Astrocyte (in vitro differentiated cells and primary cell): ENCODE results near the gene ETV5. TPM values are rescaled to one million over a fixed set of nuclear protein-coding genes. Genes with fewer than 3 reads are reported as not detected.
A peak's percentile ranks its signal among the peaks of the same experiment; 100 is the strongest.

Source experiments
- DNase-seq: peaks from one replicate; pipeline ENCODE4 v3.0.0-alpha.2; 2010; ENCODE audit warnings: low read depth
- FAIRE-seq: peaks from 2 replicates; lab custom pipeline; 2011; peaks lifted over from hg19 to GRCh38; lab: Jason Lieb, UNC
- H2AFZ ChIP-seq: 2 replicates; pipeline ENCODE4 v1.6.0; 2012; ENCODE audit warnings: low read depth, low read length, inconsistent platforms
- H3K27ac ChIP-seq: 2 replicates; pipeline ENCODE4 v1.5.1; 2011; ENCODE audit warnings: low read depth, low read length, inconsistent platforms
- H3K27me3 ChIP-seq: 2 replicates; pipeline ENCODE4 v1.6.0; 2011; ENCODE audit warnings: low read length, inconsistent platforms; ENCODE audit not compliant: insufficient read depth
- H3K36me3 ChIP-seq: 2 replicates; pipeline ENCODE4 v1.5.1; 2011; ENCODE audit warnings: low read length, inconsistent platforms; ENCODE audit not compliant: insufficient read depth
- H3K4me1 ChIP-seq: 2 replicates; pipeline ENCODE4 v1.5.1; 2011; ENCODE audit warnings: low read length, inconsistent platforms; ENCODE audit not compliant: insufficient read depth
- H3K4me2 ChIP-seq: 2 replicates; pipeline ENCODE4 v1.6.0; 2012; ENCODE audit warnings: low read length, inconsistent platforms
- H3K4me3 ChIP-seq: 2 replicates; pipeline ENCODE4 v1.5.1; 2011; ENCODE audit warnings: low read depth, mild to moderate bottlenecking, low read length, inconsistent platforms; ENCODE audit not compliant: insufficient read depth
- H3K79me2 ChIP-seq: 2 replicates; pipeline ENCODE4 v1.6.0; 2012; ENCODE audit warnings: mild to moderate bottlenecking, low read length, inconsistent platforms; ENCODE audit not compliant: insufficient read depth
- H3K9ac ChIP-seq: 2 replicates; pipeline ENCODE4 v1.6.0; 2012; ENCODE audit warnings: mild to moderate bottlenecking, low read length, inconsistent platforms
- H3K9me3 ChIP-seq: 2 replicates; pipeline ENCODE4 v1.5.1; 2012; ENCODE audit warnings: low read depth, mild to moderate bottlenecking, low read length, inconsistent platforms; ENCODE audit not compliant: insufficient read depth
- H4K20me1 ChIP-seq: 2 replicates; pipeline ENCODE4 v1.6.0; 2012; ENCODE audit warnings: low read length, inconsistent platforms; ENCODE audit not compliant: insufficient read depth
- H3K27ac Mint-ChIP-seq: one replicate; pipeline ENCODE4 v1.8.0; 2021; ENCODE audit warnings: mild to moderate bottlenecking, mixed read lengths; ENCODE audit not compliant: unreplicated experiment
- H3K27me3 Mint-ChIP-seq: one replicate; pipeline ENCODE4 v1.8.0; 2021; ENCODE audit warnings: low read depth, mixed read lengths; ENCODE audit not compliant: unreplicated experiment
- H3K36me3 Mint-ChIP-seq: one replicate; pipeline ENCODE4 v1.8.0; 2021; ENCODE audit warnings: low read depth, mixed read lengths; ENCODE audit not compliant: unreplicated experiment
- H3K4me1 Mint-ChIP-seq: one replicate; pipeline ENCODE4 v1.8.0; 2021; ENCODE audit warnings: low read depth, mixed read lengths; ENCODE audit not compliant: unreplicated experiment
- H3K4me3 Mint-ChIP-seq: one replicate; pipeline ENCODE4 v1.8.0; 2021; ENCODE audit warnings: mild to moderate bottlenecking, moderate library complexity, mixed read lengths; ENCODE audit not compliant: unreplicated experiment
- H3K9me3 Mint-ChIP-seq: one replicate; pipeline ENCODE4 v1.8.0; 2021; ENCODE audit warnings: mild to moderate bottlenecking, mixed read lengths; ENCODE audit not compliant: unreplicated experiment
- CTCF ChIP-seq: IDR thresholded peaks from 2 replicates; pipeline ENCODE4 v1.5.1; 2011; ENCODE audit warnings: low read depth, mild to moderate bottlenecking, inconsistent platforms, low read length, moderate library complexity; ENCODE audit not compliant: insufficient read depth
- EZH2 ChIP-seq: IDR thresholded peaks from 2 replicates; pipeline ENCODE4 v1.6.1; 2012; ENCODE audit warnings: mild to moderate bottlenecking, low read length, inconsistent platforms; ENCODE audit not compliant: insufficient read depth
- total RNA-seq: library from RNA; stranded (reverse); gene quantifications from 2 replicates; pipeline ENCODE4 v1.2.1, GENCODE V29; 2021

Gene ETV5
- total RNA-seq, 1 donor from 2014 or later = 55.3 TPM

GRCh38 chr3:186004671-186005070, 104.2 kb downstream of the ETV5 start:
- FAIRE-seq (no peak), DNase-seq (no peak)
- Mint-ChIP-seq H3K4me1 (peaks cover 6% of the 10 kb centered on the region), H3K4me3 (no peak overlapping the region), H3K9me3 (no peaks in the 10 kb centered on the region), H3K27ac (no peak overlapping the region), H3K27me3 (peaks cover 4% of the 10 kb centered on the region), H3K36me3 (no peaks in the 10 kb centered on the region)
- no peaks in the 10 kb centered on the region for H3K4me1 ChIP-seq
- no peaks in the 10 kb centered on the region for H3K79me2 ChIP-seq
- no peak overlapping the region for H3K27ac ChIP-seq
- TF ChIP-seq CTCF (no peak), EZH2 (no peak)
- no peak overlapping the region for H3K4me3 ChIP-seq
- H2AFZ ChIP-seq = no peak overlapping the region
- no peaks in the 10 kb centered on the region for H4K20me1 ChIP-seq
- no peaks in the 10 kb centered on the region for H3K9me3 ChIP-seq
- no peaks in the 10 kb centered on the region for H3K27me3 ChIP-seq
- H3K36me3 ChIP-seq = no peaks in the 10 kb centered on the region
- no peak overlapping the region for H3K9ac ChIP-seq
- no peak overlapping the region for H3K4me2 ChIP-seq

- no peaks in the 10 kb centered on the region for H3K27me3 ChIP-seq
- TF ChIP-seq CTCF = no peak
- no peak for TF ChIP-seq EZH2
- H3K27me3 Mint-ChIP-seq = peaks cover 4% of the 10 kb centered on the region
- DNase-seq (no peak), FAIRE-seq (no peak)
- no peak overlapping the region for H2AFZ ChIP-seq
- no peaks in the 10 kb centered on the region for H3K4me1 ChIP-seq
- H3K9me3 Mint-ChIP-seq = no peaks in the 10 kb centered on the region
- no peaks in the 10 kb centered on the region for H3K36me3 Mint-ChIP-seq
- no peak overlapping the region for H3K4me3 ChIP-seq
- no peaks in the 10 kb centered on the region for H3K9me3 ChIP-seq
- H3K4me2 ChIP-seq = no peak overlapping the region
- H3K27ac ChIP-seq = no peak overlapping the region
- H3K4me3 Mint-ChIP-seq = no peak overlapping the region
- no peak overlapping the region for H3K9ac ChIP-seq
- no peak overlapping the region for H3K27ac Mint-ChIP-seq
- H4K20me1 ChIP-seq = no peaks in the 10 kb centered on the region
- H3K36me3 ChIP-seq = no peaks in the 10 kb centered on the region
- no peaks in the 10 kb centered on the region for H3K79me2 ChIP-seq
- peaks cover 6% of the 10 kb centered on the region for H3K4me1 Mint-ChIP-seq
Observed at GRCh38 chr3:186004209-186004608, 104.7 kb downstream of the ETV5 start.

DNA sequence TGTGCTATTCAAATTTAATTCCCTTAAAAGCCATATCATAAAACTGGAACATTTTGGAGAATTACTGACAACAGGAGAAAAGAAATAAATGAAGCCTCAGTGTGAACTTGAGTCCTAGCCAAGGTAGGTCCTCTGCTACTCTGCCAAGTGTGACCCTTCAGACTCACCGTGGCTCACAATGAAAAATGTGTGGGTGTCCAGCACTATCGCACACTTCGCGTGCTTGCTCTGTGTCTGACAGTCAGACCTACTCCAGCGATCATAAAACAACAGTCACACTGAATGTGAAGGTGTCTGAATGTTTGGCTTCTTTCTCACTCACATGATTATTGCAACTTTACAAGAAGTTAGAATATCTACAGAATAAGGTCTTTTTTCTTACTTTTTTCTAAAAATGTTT, 105.3 kb downstream of the ETV5 start:
- Histone ChIP-seq H2AFZ (no peak overlapping the region), H3K4me2 (peak overlapping the region; percentile 5), H3K9me3 (no peaks in the 10 kb centered on the region), H4K20me1 (no peaks in the 10 kb centered on the region), H3K27me3 (no peaks in the 10 kb centered on the region), H3K4me1 (no peaks in the 10 kb centered on the region), H3K4me3 (no peak overlapping the region), H3K9ac (no peak overlapping the region), H3K27ac (no peak overlapping the region), H3K79me2 (no peaks in the 10 kb centered on the region), H3K36me3 (no peaks in the 10 kb centered on the region)
- no peaks in the 10 kb centered on the region for H3K9me3 Mint-ChIP-seq
- H3K27ac Mint-ChIP-seq = no peak overlapping the region
- TF ChIP-seq CTCF (no peak), EZH2 (no peak)
- DNase-seq (peak; percentile 16), FAIRE-seq (no peak)
- H3K36me3 Mint-ChIP-seq = no peaks in the 10 kb centered on the region
- no peak overlapping the region for H3K4me3 Mint-ChIP-seq
- H3K27me3 Mint-ChIP-seq = peaks cover 4% of the 10 kb centered on the region
- H3K4me1 Mint-ChIP-seq = peaks cover 6% of the 10 kb centered on the region
